Ishikawa (cell line): ENCODE results near the gene UNC13A.

ENCODE experiments used
- CEBPB ChIP-seq: IDR thresholded peaks from 2 replicates; pipeline ENCODE4 v1.6.1; 2012
- CREB1 ChIP-seq: IDR thresholded peaks from 2 replicates; pipeline ENCODE4 v1.6.1; 2012; ENCODE audit warnings: low read depth
- EGR1 ChIP-seq: IDR thresholded peaks from 2 replicates; pipeline ENCODE4 v1.6.1; 2012
- EP300 ChIP-seq: IDR thresholded peaks from 2 replicates; pipeline ENCODE4 v1.6.1; 2012; ENCODE audit warnings: borderline replicate concordance
- FOXM1 ChIP-seq: IDR thresholded peaks from 2 replicates; pipeline ENCODE4 v1.6.1; 2012; ENCODE audit warnings: low read depth, borderline replicate concordance
- MAX ChIP-seq: IDR thresholded peaks from 2 replicates; pipeline ENCODE4 v1.6.1; 2012
- NFIC ChIP-seq: IDR thresholded peaks from 2 replicates; pipeline ENCODE4 v1.6.1; 2012
- RAD21 ChIP-seq: IDR thresholded peaks from 2 replicates; pipeline ENCODE4 v1.6.1; 2012; ENCODE audit warnings: low read depth
- REST ChIP-seq: IDR thresholded peaks from 2 replicates; pipeline ENCODE4 v1.6.1; 2012; ENCODE audit warnings: low read depth, mild to moderate bottlenecking
- TAF1 ChIP-seq: IDR thresholded peaks from 2 replicates; pipeline ENCODE4 v1.6.1; 2012; ENCODE audit warnings: low read depth, mild to moderate bottlenecking
- TCF12 ChIP-seq: IDR thresholded peaks from 2 replicates; pipeline ENCODE4 v1.6.1; 2012; ENCODE audit warnings: low read depth
- TEAD4 ChIP-seq: IDR thresholded peaks from 2 replicates; pipeline ENCODE4 v1.6.1; 2012
- USF1 ChIP-seq: IDR thresholded peaks from 2 replicates; pipeline ENCODE4 v1.6.1; 2012
- YY1 ChIP-seq: IDR thresholded peaks from 2 replicates; pipeline ENCODE4 v1.6.1; 2012; ENCODE audit warnings: low read depth
- ZBTB7A ChIP-seq: IDR thresholded peaks from 2 replicates; pipeline ENCODE4 v1.6.1; 2012; ENCODE audit warnings: low read depth

Gene UNC13A

GRCh38 chr19:17579661-17580244, 108.4 kb downstream of the UNC13A start:
- TF ChIP-seq MAX (peak; percentile 55), USF1 (peak; percentile 96), EP300 (no peak), FOXM1 (no peak)

GRCh38 chr19:17577457-17578097, 110.6 kb downstream of the UNC13A start:
- no peak for TF ChIP-seq ZBTB7A
- no peak for TF ChIP-seq EP300
- no peak for TF ChIP-seq CREB1
- no peak for TF ChIP-seq CEBPB
- no peak for TF ChIP-seq EGR1
- no peak for TF ChIP-seq YY1

- TF ChIP-seq EGR1 = no peak
- no peak for TF ChIP-seq TCF12
- TF ChIP-seq CREB1 = no peak
- TF ChIP-seq FOXM1 = no peak
- TF ChIP-seq CEBPB = no peak
- no peak for TF ChIP-seq TEAD4
- TF ChIP-seq EP300 = no peak
- no peak for TF ChIP-seq NFIC
- TF ChIP-seq USF1 = no peak
- no peak for TF ChIP-seq RAD21
- no peak for TF ChIP-seq TAF1
- no peak for TF ChIP-seq REST
- TF ChIP-seq ZBTB7A = no peak
- TF ChIP-seq YY1 = no peak
Measured at GRCh38 chr19:17576758-17577456, 111.2 kb downstream of the UNC13A start.

- no peak for TF ChIP-seq USF1
Measured at GRCh38 chr19:17575871-17576757, 112.0 kb downstream of the UNC13A start.

GRCh38 chr19:17572638-17573037, 115.5 kb downstream of the UNC13A start:
- TF ChIP-seq CEBPB (no peak), EP300 (no peak), REST (no peak), TAF1 (no peak), YY1 (no peak), ZBTB7A (no peak)

GRCh38 chr19:17570791-17571190, 117.4 kb downstream of the UNC13A start:
- TF ChIP-seq ZBTB7A (no peak), NFIC (no peak), YY1 (no peak), TAF1 (no peak), CEBPB (no peak), USF1 (no peak), RAD21 (no peak), TEAD4 (no peak), REST (no peak), EGR1 (no peak), TCF12 (no peak), MAX (no peak), CREB1 (no peak), EP300 (no peak), FOXM1 (no peak)
